Measurements from ENCODE around the gene ABHD15. TPM values are rescaled to one million over a fixed set of nuclear protein-coding genes. Genes with fewer than 3 reads are reported as not detected.
A peak's percentile ranks its signal among the peaks of the same experiment; 100 is the strongest.

ABHD15 gene
- total RNA-seq, 3 donors from 2014 or later = 12.9 to 19.5 (median 13.6) TPM

GRCh38 chr17:29577001-29577370 lies 10.1 kb upstream of the ABHD15 start:
- ATAC-seq (no peak), DNase-seq (peak in 1 of 3 donors; percentile 26)
- Histone ChIP-seq H3K36me3 (ENCODE audit: low read depth) (no peaks in the 10 kb centered on the region), H3K9me3 (no peaks in the 10 kb centered on the region), H3K4me3 (no peak overlapping the region), H3K4me1 (ENCODE audit: low read depth) (peaks cover 12% of the 10 kb centered on the region)
- intact Hi-C loops (cut with DNase I, micrococcal nuclease) = no loop called here
- TF ChIP-seq, protein P1, sequence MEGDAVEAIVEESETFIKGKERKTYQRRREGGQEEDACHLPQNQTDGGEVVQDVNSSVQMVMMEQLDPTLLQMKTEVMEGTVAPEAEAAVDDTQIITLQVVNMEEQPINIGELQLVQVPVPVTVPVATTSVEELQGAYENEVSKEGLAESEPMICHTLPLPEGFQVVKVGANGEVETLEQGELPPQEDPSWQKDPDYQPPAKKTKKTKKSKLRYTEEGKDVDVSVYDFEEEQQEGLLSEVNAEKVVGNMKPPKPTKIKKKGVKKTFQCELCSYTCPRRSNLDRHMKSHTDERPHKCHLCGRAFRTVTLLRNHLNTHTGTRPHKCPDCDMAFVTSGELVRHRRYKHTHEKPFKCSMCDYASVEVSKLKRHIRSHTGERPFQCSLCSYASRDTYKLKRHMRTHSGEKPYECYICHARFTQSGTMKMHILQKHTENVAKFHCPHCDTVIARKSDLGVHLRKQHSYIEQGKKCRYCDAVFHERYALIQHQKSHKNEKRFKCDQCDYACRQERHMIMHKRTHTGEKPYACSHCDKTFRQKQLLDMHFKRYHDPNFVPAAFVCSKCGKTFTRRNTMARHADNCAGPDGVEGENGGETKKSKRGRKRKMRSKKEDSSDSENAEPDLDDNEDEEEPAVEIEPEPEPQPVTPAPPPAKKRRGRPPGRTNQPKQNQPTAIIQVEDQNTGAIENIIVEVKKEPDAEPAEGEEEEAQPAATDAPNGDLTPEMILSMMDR (IDR thresholded peaks at IDR 0.05) = no peak

DNA sequence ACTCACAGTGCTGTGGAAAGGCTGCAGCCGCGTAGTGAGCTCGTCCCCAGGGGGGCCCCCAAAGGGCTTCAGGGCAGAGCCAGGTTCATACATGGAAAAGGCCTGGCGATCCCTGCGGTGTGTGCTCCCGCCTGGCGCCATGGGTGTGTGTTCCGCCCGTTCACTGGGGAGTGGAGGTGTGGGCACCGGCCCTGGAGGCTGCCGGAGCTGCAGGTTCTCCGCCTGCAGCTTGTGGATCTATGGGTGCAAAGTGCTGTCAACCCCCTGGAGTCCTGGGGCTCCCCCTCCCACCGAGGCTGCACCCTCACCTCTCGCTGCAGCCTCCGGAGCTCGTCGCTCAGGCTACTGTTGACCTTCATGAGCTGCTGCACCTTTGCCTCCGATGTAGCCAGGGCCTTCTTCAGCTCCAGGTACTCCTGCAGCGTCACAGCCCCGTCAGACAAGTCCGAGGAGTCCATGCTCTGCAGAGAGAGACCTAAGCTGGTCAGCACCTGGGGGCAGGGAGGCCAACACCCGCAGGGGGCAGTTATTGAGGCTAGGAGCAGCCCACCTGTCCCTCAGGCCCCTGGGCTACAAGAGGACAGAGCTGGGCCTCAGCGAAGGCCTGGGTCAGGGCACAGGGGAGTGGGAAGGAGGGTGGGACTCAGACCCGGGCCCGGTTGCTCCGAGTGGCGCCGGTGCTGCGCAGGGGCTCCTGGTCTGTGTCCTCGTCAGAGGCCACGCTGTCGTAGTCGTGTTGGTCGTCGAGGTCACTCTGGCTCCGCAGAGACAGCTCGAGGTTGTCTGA lies 9.6 kb upstream of the ABHD15 start:
- intact Hi-C loops (cut with DNase I, micrococcal nuclease) = no loop called here
- no peaks in the 10 kb centered on the region for H3K9me3 ChIP-seq
- H3K4me1 ChIP-seq (ENCODE audit: low read depth) = peaks cover 12% of the 10 kb centered on the region
- TF ChIP-seq, protein P1 (IDR thresholded peaks at IDR 0.05) = no peak
- peak in 1 of 3 donors; percentile 31 for DNase-seq
- H3K36me3 ChIP-seq (ENCODE audit: low read depth) = no peaks in the 10 kb centered on the region
- ATAC-seq = no peak
- no peak overlapping the region for H3K4me3 ChIP-seq

GRCh38 chr17:29575511-29576213 lies 8.8 kb upstream of the ABHD15 start:
- intact Hi-C loops (cut with DNase I, micrococcal nuclease) = no loop called here
- Histone ChIP-seq H3K4me3 (no peak overlapping the region), H3K36me3 (ENCODE audit: low read depth) (no peaks in the 10 kb centered on the region), H3K4me1 (ENCODE audit: low read depth) (peaks cover 15% of the 10 kb centered on the region), H3K9me3 (no peaks in the 10 kb centered on the region)
- ATAC-seq (no peak), DNase-seq (peak in 1 of 3 donors; percentile 34)
- TF ChIP-seq, protein P1 (IDR thresholded peaks at IDR 0.05) = no peak

- ATAC-seq (peak; percentile 90), DNase-seq (peak; percentile 82 to 89 (median 83))
- Histone ChIP-seq H3K4me1 (ENCODE audit: low read depth) (peaks cover 15% of the 10 kb centered on the region), H3K9me3 (no peaks in the 10 kb centered on the region), H3K36me3 (ENCODE audit: low read depth) (no peaks in the 10 kb centered on the region), H3K4me3 (no peak overlapping the region)
- TF ChIP-seq, protein P1 (IDR thresholded peaks at IDR 0.05) = no peak
- intact Hi-C loops (cut with DNase I, micrococcal nuclease) = no loop called here
Measured at GRCh38 chr17:29574732-29575510, 8.1 kb upstream of the ABHD15 start.

DNA sequence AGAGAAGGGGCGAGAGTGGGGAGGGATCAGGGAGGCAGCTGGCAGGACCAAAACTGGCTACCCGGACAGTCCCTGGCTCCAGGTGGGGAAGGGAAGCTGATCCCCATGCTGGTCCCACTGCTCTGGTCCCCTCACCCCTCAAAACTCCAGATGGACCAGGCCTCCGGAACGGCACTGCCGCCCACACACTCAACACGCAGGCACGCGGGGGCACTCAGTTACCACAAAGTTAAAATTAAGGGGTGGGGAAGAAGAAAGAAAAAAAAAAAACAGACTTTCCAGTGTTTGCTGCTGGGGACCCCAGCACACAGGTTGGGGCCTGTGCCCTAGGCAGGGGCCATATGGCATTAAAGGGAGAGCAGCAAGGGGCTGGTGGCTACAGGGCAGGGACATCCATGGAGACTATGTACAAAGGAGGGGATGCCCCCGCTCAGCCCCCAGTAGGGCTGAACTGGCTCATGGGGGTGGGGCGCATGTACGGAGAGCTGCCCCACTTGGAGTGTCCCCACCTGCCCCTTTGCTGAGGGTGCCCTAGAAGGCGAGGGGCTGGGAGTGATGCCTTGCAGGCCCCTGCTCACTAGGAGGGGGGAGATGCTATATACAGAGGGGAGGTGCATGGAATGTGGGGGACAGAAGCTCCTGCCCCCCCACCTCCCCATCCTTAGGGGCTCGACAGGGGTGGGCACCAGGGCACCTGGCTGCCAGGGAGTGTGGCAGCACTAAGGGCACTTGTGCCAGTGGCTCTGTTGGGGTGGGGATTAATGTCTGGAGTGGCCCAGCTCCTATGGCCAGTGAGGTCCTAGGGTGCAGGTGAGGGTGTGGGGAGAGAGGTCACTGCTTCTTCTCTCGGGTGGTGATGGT lies 7.3 kb upstream of the ABHD15 start:
- H3K9me3 ChIP-seq = no peaks in the 10 kb centered on the region
- peaks cover 22% of the 10 kb centered on the region for H3K4me1 ChIP-seq (ENCODE audit: low read depth)
- intact Hi-C loops (cut with DNase I, micrococcal nuclease) = no loop called here
- TF ChIP-seq, protein P1 (IDR thresholded peaks at IDR 0.05) = no peak
- ATAC-seq (no peak), DNase-seq (peak in 1 of 3 donors; percentile 27)
- H3K36me3 ChIP-seq (ENCODE audit: low read depth) = no peaks in the 10 kb centered on the region
- no peak overlapping the region for H3K4me3 ChIP-seq
